ENCODE data around the gene MKX. TPM values are rescaled to one million over a fixed set of nuclear protein-coding genes. Genes with fewer than 3 reads are reported as not detected.

The MKX gene
- total and polyA plus RNA-seq, 2 donors (not counting 1 experiment from before 2014, with no cell fraction given): not detected

GRCh38 chr10:27658788-27659187 is 86.8 kb downstream of the MKX start:
- H3K4me3 Mint-ChIP-seq: no peak overlapping the region
- POLR2A ChIA-PET: interaction anchor here (0.6 kb wide), 1 partner anchor 416 kb away, joined by 3 read pairs; no protein-coding TSS in a partner anchor

GRCh38 chr10:27655296-27655695 is 90.3 kb downstream of the MKX start:
- H3K27ac ChIP-seq (ENCODE audit: low read length in 2 of 2): no peak overlapping the region
- no peak for TF ChIP-seq EZH2 (IDR thresholded peaks at IDR 0.05; ENCODE audit: borderline replicate concordance, insufficient read depth, low read depth, low read length, poor library complexity, severe bottlenecking)
- no peaks in the 10 kb centered on the region for H3K4me1 Mint-ChIP-seq
- no peaks in the 10 kb centered on the region for H3K9me3 ChIP-seq (ENCODE audit: control extremely low read depth in 1 of 3, control insufficient read depth in 2 of 3, insufficient read depth in 1 of 3, low read length in 2 of 3)
- no peak overlapping the region for H3K4me3 ChIP-seq (ENCODE audit: control extremely low read depth in 1 of 5, extremely low read depth in 1 of 5, insufficient read depth in 1 of 5, low read depth in 2 of 5, low read length in 4 of 5)
- no peaks in the 10 kb centered on the region for H3K79me2 ChIP-seq (ENCODE audit: control insufficient read depth, insufficient read depth, low read length)
- POLR2A ChIA-PET: no interaction called here
- no peaks in the 10 kb centered on the region for H4K20me1 ChIP-seq (ENCODE audit: control insufficient read depth, insufficient read depth, low read length, poor library complexity, severe bottlenecking)
- H3K9ac ChIP-seq (ENCODE audit: low read length): no peak overlapping the region
- no peak overlapping the region for H3K27ac Mint-ChIP-seq
- ATAC-seq (ENCODE audit: low read depth): no peak
- H3K9me3 Mint-ChIP-seq (ENCODE audit: insufficient read depth): no peaks in the 10 kb centered on the region
- WGBS (ENCODE audit: insufficient coverage): 77% methylated on average over 2 of the region's 4 CpGs
- intact Hi-C loops (cut with micrococcal nuclease): no loop called here
- peaks cover 20% of the 10 kb centered on the region for H3K27me3 Mint-ChIP-seq
- CTCF ChIA-PET: interaction anchor here (0.5 to 1.9 kb wide), 4 partner anchors 99 to 326 kb away, joined by 3 to 8 read pairs (median 3); no protein-coding TSS in a partner anchor
- no peak overlapping the region for H3K4me2 ChIP-seq (replicated peaks; ENCODE audit: low read depth, low read length, poor library complexity, severe bottlenecking)
- H3K4me1 ChIP-seq (ENCODE audit: control insufficient read depth in 2 of 2, insufficient read depth in 2 of 2, low read length in 2 of 2): no peaks in the 10 kb centered on the region
- DNase-seq: no peak
- no peak overlapping the region for H3K4me3 Mint-ChIP-seq
- H3K27me3 ChIP-seq (replicated peaks in 1 of 4; ENCODE audit: control extremely low read depth in 1 of 4, control insufficient read depth in 3 of 4, insufficient read depth in 4 of 4, low read length in 3 of 4): peaks cover 0 to 4% (median 0%) of the 10 kb centered on the region in 4 experiments
- H3K36me3 ChIP-seq (replicated peaks in 1 of 2; ENCODE audit: control extremely low read depth in 1 of 2, control insufficient read depth in 1 of 2, extremely low read depth in 1 of 2, insufficient read depth in 2 of 2, low read length in 1 of 2): no peaks in the 10 kb centered on the region
- no peak overlapping the region for H2AFZ ChIP-seq (ENCODE audit: insufficient read depth, low read depth, low read length, poor library complexity, severe bottlenecking)

More at GRCh38 chr10:27658788-27659187, 86.8 kb downstream of the MKX start:
- no peaks in the 10 kb centered on the region for H3K79me2 ChIP-seq (ENCODE audit: control insufficient read depth, insufficient read depth, low read length)
- Mint-ChIP-seq H3K9me3 (ENCODE audit: insufficient read depth) (no peaks in the 10 kb centered on the region), H3K27ac (no peak overlapping the region), H3K4me1 (no peaks in the 10 kb centered on the region), H3K27me3 (peaks cover 18% of the 10 kb centered on the region)
- no peak overlapping the region for H2AFZ ChIP-seq (ENCODE audit: insufficient read depth, low read depth, low read length, poor library complexity, severe bottlenecking)
- 96% methylated on average over 5 of the region's 7 CpGs for WGBS (ENCODE audit: insufficient coverage)
- ATAC-seq (ENCODE audit: low read depth) (no peak), DNase-seq (no peak)
- CTCF ChIA-PET: interaction anchor here (1.8 kb wide), 1 partner anchor 213 kb away, joined by 4 read pairs; no protein-coding TSS in a partner anchor
- no peak overlapping the region for H3K4me3 ChIP-seq (ENCODE audit: control extremely low read depth in 1 of 5, extremely low read depth in 1 of 5, insufficient read depth in 1 of 5, low read depth in 2 of 5, low read length in 4 of 5)
- H3K4me2 ChIP-seq (replicated peaks; ENCODE audit: low read depth, low read length, poor library complexity, severe bottlenecking): no peak overlapping the region
- H3K4me1 ChIP-seq (ENCODE audit: control insufficient read depth in 2 of 2, insufficient read depth in 2 of 2, low read length in 2 of 2): no peaks in the 10 kb centered on the region
- H4K20me1 ChIP-seq (ENCODE audit: control insufficient read depth, insufficient read depth, low read length, poor library complexity, severe bottlenecking): no peaks in the 10 kb centered on the region
- TF ChIP-seq CTCF (IDR thresholded peaks at IDR 0.05): no peak
- no peak for TF ChIP-seq EZH2 (IDR thresholded peaks at IDR 0.05; ENCODE audit: borderline replicate concordance, insufficient read depth, low read depth, low read length, poor library complexity, severe bottlenecking)
- H3K36me3 ChIP-seq (replicated peaks in 1 of 2; ENCODE audit: control extremely low read depth in 1 of 2, control insufficient read depth in 1 of 2, extremely low read depth in 1 of 2, insufficient read depth in 2 of 2, low read length in 1 of 2): no peaks in the 10 kb centered on the region
- intact Hi-C loops (cut with micrococcal nuclease): no loop called here
- peaks cover 0 to 4% (median 0%) of the 10 kb centered on the region in 4 experiments for H3K27me3 ChIP-seq (replicated peaks in 1 of 4; ENCODE audit: control extremely low read depth in 1 of 4, control insufficient read depth in 3 of 4, insufficient read depth in 4 of 4, low read length in 3 of 4)
- no peaks in the 10 kb centered on the region for H3K9me3 ChIP-seq (ENCODE audit: control extremely low read depth in 1 of 3, control insufficient read depth in 2 of 3, insufficient read depth in 1 of 3, low read length in 2 of 3)
- H3K27ac ChIP-seq (ENCODE audit: low read length in 2 of 2): no peak overlapping the region
- H3K9ac ChIP-seq (ENCODE audit: low read length): no peak overlapping the region

Measured in B cell (primary cell).